ENCODE results near the gene SMIM45.

SMIM45 gene

GRCh38 chr22:41951898-41952474, at the start of gene SMIM45:
Gene SMIM45 (plus strand): TSS chr22:41952150.
- DNase-seq (ENCODE audit: low spot score) = no peak

- DNase-seq (ENCODE audit: low spot score) = no peak
Observed at GRCh38 chr22:41902932-41903421, 49.0 kb upstream of the SMIM45 start.

GRCh38 chr22:41904450-41905410, 47.2 kb upstream of the SMIM45 start:
- DNase-seq (ENCODE audit: low spot score) = no peak

- DNase-seq (ENCODE audit: low spot score) = no peak
Observed at GRCh38 chr22:41905411-41906202, 46.3 kb upstream of the SMIM45 start.

- no peak for DNase-seq (ENCODE audit: low spot score)
Observed at GRCh38 chr22:41906822-41907221, 45.1 kb upstream of the SMIM45 start.

- no peak for DNase-seq (ENCODE audit: low spot score)
Observed at GRCh38 chr22:41907436-41908401, 44.2 kb upstream of the SMIM45 start.

GRCh38 chr22:41908411-41909309, 43.3 kb upstream of the SMIM45 start:
- DNase-seq (ENCODE audit: low spot score) = peak; percentile 39

GRCh38 chr22:41909310-41910049, 42.5 kb upstream of the SMIM45 start:
- peak; percentile 76 for DNase-seq (ENCODE audit: low spot score)

GRCh38 chr22:41910050-41911000, 41.6 kb upstream of the SMIM45 start:
- DNase-seq (ENCODE audit: low spot score) = no peak

GRCh38 chr22:41911001-41911611, 40.8 kb upstream of the SMIM45 start:
- no peak for DNase-seq (ENCODE audit: low spot score)

GRCh38 chr22:41912338-41913039, 39.5 kb upstream of the SMIM45 start:
- DNase-seq (ENCODE audit: low spot score) = no peak

- DNase-seq (ENCODE audit: low spot score) = no peak
Observed at GRCh38 chr22:41913040-41913719, 38.8 kb upstream of the SMIM45 start.

- DNase-seq (ENCODE audit: low spot score) = no peak
Observed at GRCh38 chr22:41913842-41914534, 38.0 kb upstream of the SMIM45 start.

- DNase-seq (ENCODE audit: low spot score) = no peak
Observed at GRCh38 chr22:41914611-41915034, 37.3 kb upstream of the SMIM45 start.

GRCh38 chr22:41915035-41915785, 36.7 kb upstream of the SMIM45 start, which contains the start of gene SHISA8:
Gene SHISA8 (minus strand): TSS chr22:41915074. CDS start chr22:41914667, 407 bp downstream.
- DNase-seq (ENCODE audit: low spot score) = no peak
